GM19023 (cell line): ENCODE results near the gene RNU6-1.

ENCODE experiments used
- ATAC-seq: cut with Tn5 transposase; IDR thresholded peaks from one replicate; pipeline ENCODE4 v1.9.1; 2021; ENCODE audit warnings: mild to moderate bottlenecking, moderate library complexity; ENCODE audit not compliant: unreplicated experiment

Gene RNU6-1

DNA sequence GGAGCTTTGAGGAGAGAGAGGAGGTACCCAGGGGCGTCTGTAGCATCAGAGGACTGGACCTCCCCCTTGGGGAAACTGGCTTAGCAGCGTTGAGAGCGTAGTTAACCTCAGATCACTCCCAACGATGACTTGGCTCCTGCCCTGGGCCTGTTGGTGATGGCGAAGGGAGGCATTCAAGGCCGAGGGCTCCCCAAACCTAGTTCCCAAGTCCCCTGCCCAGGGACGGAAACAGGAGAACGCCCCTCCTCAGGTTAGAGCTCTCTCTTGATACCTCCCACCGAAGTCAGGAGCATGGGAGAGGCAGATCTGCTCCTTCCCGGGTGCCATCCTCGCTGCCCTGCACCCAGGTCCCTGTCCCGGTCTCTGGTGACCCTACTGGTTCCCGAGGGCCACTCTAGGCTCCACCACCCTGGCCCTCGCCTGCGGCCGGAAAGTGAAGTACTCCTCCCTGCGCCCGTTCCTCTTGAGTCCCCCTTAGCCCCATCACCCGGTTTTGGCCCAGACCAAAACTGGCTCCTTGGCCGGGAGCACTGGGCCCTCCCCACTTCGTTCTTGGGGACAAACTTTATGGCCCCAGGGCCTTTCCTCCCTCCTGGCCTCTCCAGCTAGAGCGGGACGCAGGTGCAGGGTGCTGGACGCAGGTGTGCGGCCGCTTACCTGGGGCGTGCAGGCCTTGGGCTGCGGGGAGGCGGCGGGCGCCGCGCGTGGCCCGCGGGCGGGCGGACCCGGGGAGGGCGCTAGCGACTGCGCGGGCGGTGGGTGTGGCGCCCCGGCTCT lies 17.1 kb downstream of the RNU6-1 start:
- ATAC-seq = no peak

DNA sequence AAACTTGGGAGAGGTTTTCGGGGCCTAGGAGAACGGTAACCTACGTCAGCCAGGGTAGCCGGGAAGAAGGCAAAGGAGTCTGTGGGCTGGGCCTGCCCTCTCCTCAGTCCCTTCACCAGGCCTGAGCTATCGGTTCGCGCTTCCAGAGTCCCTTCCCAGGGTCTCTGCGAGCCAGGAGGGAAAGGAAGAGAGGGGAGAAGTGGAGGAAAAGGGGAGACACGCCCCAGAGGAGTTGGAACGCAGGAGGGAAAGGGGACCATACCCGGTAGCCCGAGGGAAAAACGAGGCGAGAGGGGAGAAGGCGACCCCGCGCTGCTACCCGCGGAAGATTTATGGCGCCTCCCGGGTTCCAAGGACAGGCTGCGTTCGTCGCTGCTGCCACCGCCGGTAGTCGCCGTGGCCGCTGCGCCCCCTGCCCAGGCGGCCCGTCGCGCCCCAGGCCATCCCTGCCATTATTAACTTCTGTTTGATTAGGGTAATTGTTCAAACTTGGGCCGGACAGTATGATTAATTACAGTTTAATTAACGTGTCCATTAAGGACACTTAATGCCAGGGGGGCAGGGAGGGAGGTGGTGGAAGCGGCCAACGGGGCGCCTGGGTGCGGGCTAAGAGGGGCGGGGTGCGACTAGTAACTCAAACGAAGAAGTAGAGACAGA lies 17.9 kb downstream of the RNU6-1 start:
- ATAC-seq = no peak

DNA sequence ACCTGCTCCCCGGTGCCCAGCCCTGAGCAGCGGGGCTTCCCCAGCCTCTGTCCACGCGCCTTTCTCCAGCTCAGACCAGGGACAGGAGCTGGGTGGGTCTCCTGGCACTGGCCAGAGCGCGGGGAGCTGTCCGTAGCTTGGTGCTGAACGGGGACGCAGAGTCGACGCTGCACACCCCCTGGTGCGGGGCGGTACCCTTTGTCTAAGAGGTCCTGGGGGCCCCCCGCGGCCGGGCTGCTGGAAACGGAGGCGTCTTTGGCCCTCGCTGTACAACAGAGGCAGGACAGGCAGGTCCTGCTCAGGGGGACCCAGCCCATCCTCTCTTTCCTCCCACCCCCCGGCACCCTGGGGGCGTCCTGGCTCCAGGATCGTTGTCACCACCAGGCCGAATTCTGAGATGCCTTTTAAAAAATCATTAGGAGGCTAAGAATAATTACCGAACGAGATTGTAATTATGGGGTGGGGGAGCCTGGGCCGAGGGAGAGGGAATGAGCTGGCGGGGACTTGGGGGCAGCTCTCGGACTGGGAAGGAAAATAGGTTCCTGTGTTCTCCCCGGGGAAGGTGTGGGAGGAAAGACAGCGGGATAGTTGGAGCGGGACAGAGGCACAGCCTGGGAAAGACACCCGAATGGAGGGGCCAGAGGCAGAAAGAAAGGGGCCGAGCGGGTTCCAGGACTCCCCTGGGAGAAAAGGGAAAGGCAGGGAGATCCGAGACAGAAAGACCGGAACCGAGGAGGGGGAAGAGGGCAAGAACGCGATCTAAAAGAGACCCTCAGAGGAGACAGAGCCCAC lies 18.7 kb downstream of the RNU6-1 start:
- no peak for ATAC-seq

DNA sequence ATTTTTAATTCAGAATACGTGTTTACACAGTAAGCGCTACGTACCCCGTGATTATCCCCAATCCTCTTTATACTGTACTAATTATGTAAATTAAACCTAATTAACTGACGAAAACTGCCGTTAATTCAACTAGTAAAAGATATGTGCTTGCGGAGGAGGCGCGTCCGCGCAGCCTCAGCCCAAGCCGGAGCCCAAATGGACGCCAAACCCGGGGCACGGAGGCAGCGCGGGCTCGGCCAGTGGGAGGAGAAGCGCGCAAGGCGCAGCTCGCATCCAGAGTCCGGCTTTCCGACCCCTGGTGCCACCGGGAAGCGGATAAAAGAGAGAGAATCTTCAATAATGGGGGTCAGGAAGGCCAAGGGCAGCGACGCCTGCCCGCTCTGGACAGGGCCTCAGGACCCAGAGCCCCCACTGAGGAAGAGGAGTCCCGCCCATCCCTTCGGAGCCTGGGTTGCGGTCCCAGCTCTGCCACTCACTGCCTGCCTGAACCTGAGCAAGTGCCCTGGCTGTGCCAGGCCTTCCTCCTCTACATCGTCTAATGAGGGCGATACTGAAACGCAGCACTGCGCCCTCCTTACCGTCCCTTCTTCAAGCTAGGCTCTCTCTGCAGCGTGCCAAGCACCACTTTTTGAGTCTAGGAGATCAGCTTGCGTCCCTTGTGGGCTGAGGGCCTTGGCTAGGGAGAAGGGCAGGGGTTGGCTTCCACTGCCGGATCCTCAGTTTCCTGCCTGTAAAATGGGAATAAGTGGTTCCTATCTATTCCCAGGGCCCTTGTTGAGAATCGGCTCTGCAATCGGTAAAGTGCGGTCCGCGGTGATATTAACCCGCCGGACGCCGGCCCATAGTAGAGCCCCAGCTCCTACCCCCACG lies 19.5 kb downstream of the RNU6-1 start:
- no peak for ATAC-seq

DNA sequence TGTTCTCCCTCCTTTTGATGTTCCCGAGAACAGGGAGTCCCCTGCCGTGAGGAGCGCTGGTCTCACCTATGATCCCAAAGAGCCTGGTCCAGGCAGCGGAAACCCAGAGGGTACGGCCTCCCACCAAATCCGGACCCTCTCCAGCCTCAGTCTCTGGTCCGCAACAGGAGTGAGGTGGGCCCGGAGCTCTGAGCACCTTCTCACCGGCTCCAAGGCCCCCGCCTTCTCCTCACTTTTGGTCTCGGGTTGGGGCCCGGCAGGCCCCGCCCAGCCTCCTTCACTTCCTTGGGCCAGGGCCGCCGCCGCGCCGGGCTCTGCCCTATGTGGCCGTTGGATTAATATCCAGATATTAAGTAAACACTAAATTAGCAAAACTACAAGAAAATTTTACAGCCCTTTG lies 20.2 kb downstream of the RNU6-1 start:
- no peak for ATAC-seq

DNA sequence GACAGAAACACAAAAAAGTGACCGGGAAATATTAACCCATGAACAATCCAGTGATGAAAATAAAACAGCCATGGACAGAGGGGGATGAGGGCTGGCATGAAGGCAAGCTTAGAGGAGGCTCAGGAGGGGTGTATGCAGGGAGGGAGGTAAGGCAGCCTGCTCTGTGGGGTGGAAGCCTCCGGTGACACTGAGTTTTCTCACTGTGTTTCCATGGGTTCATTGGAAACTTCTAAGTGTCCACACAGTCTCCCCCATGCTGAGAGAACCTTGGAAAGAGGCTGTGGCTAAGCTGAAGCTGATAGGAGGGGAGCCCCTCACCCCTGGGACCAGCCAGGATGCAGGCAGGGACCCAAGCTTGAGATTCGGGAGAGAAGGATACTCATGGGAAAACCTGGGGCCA lies 21.4 kb downstream of the RNU6-1 start:
- no peak for ATAC-seq

DNA sequence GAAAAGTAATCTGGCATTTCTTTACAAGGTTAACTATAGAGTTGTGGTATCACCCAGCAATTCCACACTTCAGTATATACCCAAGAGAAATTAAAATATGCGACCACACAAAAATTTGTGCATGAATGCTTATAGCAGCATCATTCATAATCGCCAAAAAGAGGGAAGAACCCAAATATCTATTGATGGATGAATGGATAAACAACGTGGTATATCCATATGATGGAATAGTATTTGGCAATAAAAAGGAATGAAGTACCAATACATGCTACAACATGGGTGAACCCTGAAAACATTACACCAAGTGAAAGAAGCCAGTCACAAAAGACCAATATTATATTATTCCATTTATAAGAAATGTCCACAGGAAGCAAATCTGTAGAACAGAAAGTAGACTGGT lies 23.2 kb downstream of the RNU6-1 start:
- ATAC-seq = no peak

DNA sequence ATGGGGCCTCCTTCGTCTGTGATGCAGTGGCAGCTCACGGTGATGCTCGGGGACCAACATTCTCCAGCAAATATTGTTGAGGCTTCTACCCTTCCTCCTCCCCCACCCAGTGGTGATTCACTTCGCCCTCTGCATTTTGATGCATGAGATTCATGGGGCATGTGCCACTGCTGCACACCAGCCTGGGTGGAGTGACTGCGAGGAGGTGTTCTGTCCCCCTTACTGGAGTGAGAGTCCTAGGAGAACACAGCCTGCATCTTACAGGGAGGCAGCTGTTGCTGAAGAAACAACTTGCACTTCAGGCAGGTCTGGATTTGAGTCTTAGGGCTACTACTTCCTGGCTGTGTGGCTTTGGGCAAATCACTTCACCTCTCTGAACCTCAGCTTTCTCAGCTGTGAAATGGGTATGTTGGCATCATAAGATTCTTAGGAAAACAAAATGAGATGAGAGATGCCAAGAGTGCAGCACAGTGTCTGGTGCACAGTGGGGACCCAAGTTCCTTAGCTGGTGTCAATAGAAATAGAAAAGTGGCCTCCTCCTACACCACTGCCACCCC lies 24.7 kb downstream of the RNU6-1 start:
- ATAC-seq = no peak

DNA sequence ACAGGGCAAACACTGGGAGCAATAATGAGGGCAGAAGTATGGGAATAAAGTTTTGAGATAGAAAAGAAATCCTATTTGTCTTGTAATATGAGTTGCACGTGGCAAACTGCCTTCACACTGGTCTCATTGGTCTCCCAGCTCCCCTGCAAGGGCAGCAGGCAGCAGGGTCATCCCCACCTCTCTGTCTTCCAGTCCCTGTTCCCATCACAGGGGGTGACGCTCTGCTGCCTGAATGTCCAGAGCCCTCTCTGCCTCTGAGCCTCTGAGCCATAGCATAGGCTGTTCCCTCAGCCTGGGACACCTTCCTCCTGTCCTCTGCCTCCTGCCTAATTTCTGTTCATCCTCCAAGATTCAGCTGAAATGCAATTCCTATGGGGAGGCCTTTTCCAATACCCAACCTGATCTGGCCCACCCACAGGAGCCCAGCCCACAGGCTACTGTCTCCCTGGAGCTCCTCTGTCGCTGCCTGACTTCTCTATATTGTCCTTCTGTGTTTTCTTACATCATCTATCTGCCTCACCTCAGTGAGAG lies 26.7 kb downstream of the RNU6-1 start:
- no peak for ATAC-seq

DNA sequence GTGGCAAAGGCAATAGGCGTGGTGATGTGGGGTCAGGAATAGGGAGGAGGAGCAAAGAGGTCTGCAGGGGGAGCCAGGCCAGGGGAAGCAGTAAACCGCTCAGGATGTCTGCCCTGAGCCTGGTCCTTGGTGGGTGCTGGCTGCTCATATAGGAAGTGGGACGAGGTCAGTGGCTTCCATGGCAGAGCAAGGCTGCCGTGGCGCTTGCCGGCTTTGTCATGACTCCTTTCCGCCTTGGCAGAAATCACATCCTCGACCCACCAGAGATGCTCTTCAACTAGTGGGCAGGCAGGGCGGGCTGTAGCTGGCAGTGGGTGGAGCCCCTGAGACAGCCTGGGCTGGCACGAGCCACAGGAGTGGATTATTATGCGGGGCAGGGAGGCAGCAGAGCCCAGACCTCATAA lies 27.6 kb downstream of the RNU6-1 start:
- no peak for ATAC-seq

DNA sequence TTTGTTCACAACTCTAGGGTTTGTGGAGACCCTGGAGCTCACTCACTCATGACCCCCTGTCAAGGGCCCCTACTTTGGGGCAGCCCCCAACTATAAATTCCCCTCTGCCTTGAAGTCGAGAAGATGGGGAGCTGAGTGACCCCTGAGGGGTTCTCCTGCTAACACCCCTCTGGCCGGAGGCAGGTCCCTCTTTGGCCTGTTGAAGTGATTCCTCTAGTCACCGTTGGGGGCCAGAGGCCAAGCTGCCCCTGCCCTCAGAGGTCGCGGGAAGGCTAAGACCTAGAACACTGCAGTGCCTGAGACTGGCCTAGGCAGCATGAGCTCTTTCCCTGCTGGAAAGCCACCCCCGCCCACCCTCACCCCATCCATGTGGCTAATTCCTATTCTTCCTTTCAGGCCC lies 30.0 kb downstream of the RNU6-1 start:
- ATAC-seq = no peak

DNA sequence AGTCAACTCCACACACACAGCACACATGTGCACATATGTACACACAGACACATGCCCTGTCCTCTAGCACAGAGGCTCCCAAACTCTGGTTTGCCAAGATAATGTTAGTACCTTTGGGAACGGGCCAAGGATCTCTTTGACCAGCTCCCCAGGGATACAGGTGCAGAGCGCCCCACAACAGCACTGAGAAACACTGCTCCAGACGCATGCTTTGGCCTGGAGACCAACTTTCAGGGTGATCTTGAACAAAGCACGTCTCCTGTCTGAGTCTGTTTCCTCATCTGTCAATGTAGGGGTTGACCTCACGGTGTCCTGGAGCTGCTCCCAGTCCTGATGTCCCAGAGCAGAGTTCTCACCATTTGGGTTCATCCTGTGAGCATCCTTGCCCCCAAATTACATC lies 30.4 kb downstream of the RNU6-1 start:
- no peak for ATAC-seq

DNA sequence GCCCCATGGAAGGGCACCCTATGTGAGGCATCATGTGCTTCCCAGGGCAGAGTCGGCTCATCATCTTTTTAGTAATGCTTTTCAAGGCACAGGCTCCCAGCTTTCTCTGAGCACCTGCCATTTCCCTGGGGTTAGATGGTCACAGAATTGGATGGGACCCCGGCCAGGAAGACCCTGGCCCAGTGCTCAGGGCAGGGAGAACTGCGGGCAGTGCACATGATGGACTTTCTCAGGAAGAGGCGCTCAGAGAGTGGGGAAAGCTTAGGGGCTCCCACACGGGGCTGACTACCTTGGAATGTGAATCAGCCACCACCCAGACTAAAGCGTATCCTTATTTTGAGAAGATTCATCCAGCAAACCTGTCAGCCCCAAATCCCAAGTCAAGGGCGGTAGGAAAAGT lies 31.0 kb downstream of the RNU6-1 start:
- ATAC-seq = no peak

DNA sequence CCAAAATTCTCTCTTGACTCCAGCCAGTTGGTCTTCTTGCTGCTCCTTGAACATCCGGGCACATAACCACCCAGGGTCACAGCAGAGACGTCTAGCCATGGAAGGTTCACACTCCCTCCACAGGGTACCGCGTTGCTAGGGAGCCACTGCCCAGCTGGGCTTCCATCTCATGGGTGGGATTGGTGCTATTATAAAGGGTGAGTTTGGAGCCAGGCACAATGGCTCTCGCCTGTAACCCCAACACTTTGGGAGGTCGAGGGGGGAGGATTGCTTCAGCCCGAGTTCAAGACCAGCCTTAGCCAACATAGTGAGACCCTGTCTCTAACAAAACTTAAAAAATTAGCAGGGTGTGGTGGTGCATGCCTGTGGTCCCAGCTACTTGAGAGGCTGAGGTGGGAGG lies 32.0 kb downstream of the RNU6-1 start:
- ATAC-seq = no peak

DNA sequence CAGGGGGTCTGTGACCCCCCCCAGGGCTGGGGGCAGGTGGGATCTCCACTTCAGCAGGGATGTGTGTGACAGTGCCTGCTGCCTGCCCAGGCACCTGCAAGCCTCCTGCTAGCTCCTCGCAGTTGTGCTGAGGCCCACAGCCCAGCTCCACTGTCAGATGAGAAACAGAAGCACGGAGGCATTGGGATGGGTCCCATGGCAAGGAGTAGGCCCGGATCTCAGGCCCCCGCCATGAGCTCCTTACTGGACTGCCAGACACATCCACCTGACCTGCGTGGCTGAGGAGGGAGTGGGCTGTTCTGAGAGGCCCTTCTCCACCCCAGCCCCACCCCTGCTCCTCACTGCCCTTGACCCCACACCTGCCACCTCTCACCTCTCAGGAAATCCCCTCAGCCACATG lies 32.7 kb downstream of the RNU6-1 start:
- ATAC-seq = no peak

DNA sequence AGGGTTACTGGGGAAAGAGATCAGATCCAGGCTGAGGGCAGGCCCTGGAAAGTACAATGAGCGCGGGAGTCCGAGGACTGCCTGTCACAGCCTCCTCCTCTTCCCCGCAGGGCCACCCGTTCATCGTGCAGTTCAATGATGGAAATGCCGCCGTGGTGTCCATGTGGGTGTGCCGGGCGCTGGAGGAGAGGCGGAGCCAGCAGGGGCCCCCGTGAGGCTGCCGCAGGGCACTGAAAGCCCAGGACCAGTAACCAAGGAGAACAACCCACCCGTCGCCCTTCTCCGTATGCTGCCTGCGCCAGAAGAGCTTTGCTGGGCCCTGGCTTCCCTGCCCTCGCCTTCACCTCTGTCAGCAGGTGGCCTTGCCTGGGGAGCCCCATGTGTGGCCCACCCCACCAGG lies 33.3 kb downstream of the RNU6-1 start:
- no peak for ATAC-seq

DNA sequence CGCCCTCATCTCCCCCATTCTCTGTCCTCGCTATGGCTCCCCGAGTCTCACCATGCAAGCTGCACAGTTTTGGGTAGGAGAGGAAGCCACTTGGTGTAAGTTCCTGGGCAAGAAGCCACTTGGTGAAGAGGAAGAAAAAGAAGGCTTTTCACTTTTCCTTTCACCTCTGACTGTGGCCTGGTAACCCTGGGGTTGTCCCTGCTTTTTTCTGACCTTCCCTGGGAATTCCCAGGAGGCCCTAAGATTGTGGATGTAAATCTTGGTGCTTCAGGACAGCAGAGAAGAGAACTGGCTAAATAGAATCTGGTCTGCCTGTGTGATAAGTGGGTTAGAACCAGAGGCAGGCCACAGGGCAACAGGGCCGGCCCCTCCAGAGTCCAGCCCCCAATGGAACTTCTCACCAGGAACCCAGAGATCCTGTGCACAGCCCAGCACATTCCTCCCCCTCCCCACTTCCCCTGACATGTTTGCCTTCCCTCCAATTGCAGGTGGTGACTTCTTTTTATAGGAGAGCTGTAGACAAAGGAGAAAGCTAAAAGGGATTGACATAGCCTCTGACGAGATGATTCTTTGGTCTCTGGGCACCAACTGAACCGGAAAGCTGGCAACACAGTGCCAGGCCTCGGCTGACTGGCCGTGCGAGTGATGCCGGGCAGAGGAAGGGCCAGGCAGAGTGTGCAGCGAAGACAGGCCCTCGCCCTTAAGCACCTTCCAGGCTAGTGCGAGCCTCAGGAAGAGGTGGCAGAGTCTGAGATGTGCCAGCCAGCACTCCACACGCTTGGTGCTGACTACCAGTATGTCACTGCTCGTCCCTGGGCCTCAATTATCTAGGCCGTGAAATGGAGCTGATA lies 34.0 kb downstream of the RNU6-1 start:
- ATAC-seq = no peak

DNA sequence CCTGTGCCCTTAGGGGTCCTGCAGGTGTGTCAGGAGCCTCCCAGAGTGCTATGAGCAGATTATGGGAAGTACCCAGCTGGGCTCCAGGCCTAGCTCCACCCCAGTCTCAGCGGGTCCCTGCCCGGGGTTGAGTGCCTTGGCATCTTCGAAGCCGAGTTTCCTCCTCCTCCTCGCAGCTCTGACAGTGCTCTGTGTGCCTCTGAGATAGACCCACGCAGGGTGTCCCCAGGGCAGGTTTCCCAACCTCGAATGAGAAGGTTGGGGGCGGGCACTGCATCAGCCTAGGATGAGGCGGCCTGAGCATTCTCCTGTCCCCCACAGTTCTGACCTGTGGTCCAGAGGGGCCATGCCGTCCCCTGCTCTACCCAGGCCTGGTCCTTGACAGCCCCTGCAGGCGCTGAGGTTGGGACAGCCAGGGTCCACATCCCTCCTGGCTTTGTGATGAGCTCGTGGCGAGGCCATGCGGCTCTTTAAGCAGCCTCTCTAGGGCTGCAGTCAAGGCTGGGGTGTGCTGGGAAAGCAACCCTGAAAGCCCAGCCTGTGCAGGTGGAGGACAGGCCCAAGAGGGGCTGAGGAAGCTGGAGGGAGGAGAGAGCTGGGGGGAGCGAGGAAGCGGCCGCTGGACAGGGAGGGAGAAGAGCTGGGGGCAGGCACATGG lies 34.7 kb downstream of the RNU6-1 start:
- ATAC-seq = no peak
